ENCODE results near the gene S100A16.

The S100A16 gene

GRCh38 chr1:153633161-153633753 is 20.3 kb upstream of the S100A16 start:
- Histone ChIP-seq H2AFZ (ENCODE audit: low read length) (peak overlapping the region; percentile 78), H3K4me3 (ENCODE audit: low read length in 2 of 2) (peak overlapping the region in 1 of 2 donors; percentile 80), H3K9me3 (replicated peaks in 1 of 2; ENCODE audit: control insufficient read depth in 2 of 2, insufficient read depth in 1 of 2, low read depth in 1 of 2, low read length in 2 of 2) (peaks cover 0 to 13% of the 10 kb centered on the region in 2 donors), H2BK12ac (ENCODE audit: low read length) (no peak overlapping the region), H4K91ac (ENCODE audit: low read depth, low read length, poor library complexity) (no peak overlapping the region), H3K14ac (ENCODE audit: low read length) (no peak overlapping the region), H2BK5ac (ENCODE audit: low read length) (peak overlapping the region; percentile 100), H3K36me3 (replicated peaks in 1 of 2; ENCODE audit: control insufficient read depth in 2 of 2, insufficient read depth in 2 of 2, low read length in 2 of 2) (peaks cover 13 to 33% of the 10 kb centered on the region in 2 donors), H3K4ac (ENCODE audit: low read length) (no peak overlapping the region), H3K27ac (replicated peaks; ENCODE audit: low read length) (no peak overlapping the region), H2AK5ac (ENCODE audit: low read depth, low read length) (peak overlapping the region; percentile 5), H2BK120ac (ENCODE audit: low read depth, low read length) (no peak overlapping the region), H3K79me1 (ENCODE audit: low read depth, low read length) (peaks cover 3% of the 10 kb centered on the region), H3K27me3 (ENCODE audit: control insufficient read depth in 3 of 3, insufficient read depth in 3 of 3, low read depth in 1 of 3, low read length in 3 of 3) (no peaks in the 10 kb centered on the region), H3K9ac (ENCODE audit: low read depth, low read length, poor library complexity) (no peak overlapping the region), H3K18ac (ENCODE audit: low read length) (peak overlapping the region; percentile 5), H3K4me2 (ENCODE audit: insufficient read depth, low read length, poor library complexity, severe bottlenecking) (no peak overlapping the region), H3K4me1 (ENCODE audit: control insufficient read depth in 2 of 2, insufficient read depth in 1 of 2, low read depth in 1 of 2, low read length in 2 of 2) (peaks cover 3 to 8% of the 10 kb centered on the region in 2 donors), H4K8ac (ENCODE audit: low read depth, low read length) (no peak overlapping the region), H3K23ac (ENCODE audit: low read depth, low read length, poor library complexity) (no peak overlapping the region), H2BK15ac (ENCODE audit: low read length) (no peak overlapping the region)
- WGBS, 2 donors (ENCODE audit: extremely low coverage in 2 of 2, insufficient read length in 2 of 2, insufficient replicate concordance in 1 of 2), result no CpG with 5 or more reads among the region's 18 CpGs
- no peak for DNase-seq (ENCODE audit: low spot score)

- Histone ChIP-seq H3K36me3 (replicated peaks in 1 of 2; ENCODE audit: control insufficient read depth in 2 of 2, insufficient read depth in 2 of 2, low read length in 2 of 2) (peaks cover 1 to 14% of the 10 kb centered on the region in 2 donors), H3K4me2 (ENCODE audit: insufficient read depth, low read length, poor library complexity, severe bottlenecking) (no peak overlapping the region), H4K8ac (ENCODE audit: low read depth, low read length) (no peak overlapping the region), H3K4me1 (ENCODE audit: control insufficient read depth in 2 of 2, insufficient read depth in 1 of 2, low read depth in 1 of 2, low read length in 2 of 2) (peaks cover 13 to 18% of the 10 kb centered on the region in 2 donors), H3K27ac (replicated peaks; ENCODE audit: low read length) (no peak overlapping the region), H2BK15ac (ENCODE audit: low read length) (no peak overlapping the region), H2AK5ac (ENCODE audit: low read depth, low read length) (no peak overlapping the region), H3K79me1 (ENCODE audit: low read depth, low read length) (peaks cover under 1% of the 10 kb centered on the region), H2BK120ac (ENCODE audit: low read depth, low read length) (no peak overlapping the region), H3K4ac (ENCODE audit: low read length) (no peak overlapping the region), H3K9me3 (replicated peaks in 1 of 2; ENCODE audit: control insufficient read depth in 2 of 2, insufficient read depth in 1 of 2, low read depth in 1 of 2, low read length in 2 of 2) (peaks cover 0 to 12% of the 10 kb centered on the region in 2 donors), H3K4me3 (ENCODE audit: low read length in 2 of 2) (no peak overlapping the region), H2BK5ac (ENCODE audit: low read length) (no peak overlapping the region), H3K23ac (ENCODE audit: low read depth, low read length, poor library complexity) (no peak overlapping the region), H2BK12ac (ENCODE audit: low read length) (no peak overlapping the region), H3K9ac (ENCODE audit: low read depth, low read length, poor library complexity) (no peak overlapping the region), H3K14ac (ENCODE audit: low read length) (no peak overlapping the region), H3K27me3 (ENCODE audit: control insufficient read depth in 3 of 3, insufficient read depth in 3 of 3, low read depth in 1 of 3, low read length in 3 of 3) (no peaks in the 10 kb centered on the region), H4K91ac (ENCODE audit: low read depth, low read length, poor library complexity) (no peak overlapping the region), H3K18ac (ENCODE audit: low read length) (no peak overlapping the region), H2AFZ (ENCODE audit: low read length) (no peak overlapping the region)
- no peak for DNase-seq (ENCODE audit: low spot score)
- WGBS, 2 donors (ENCODE audit: extremely low coverage in 2 of 2, insufficient read length in 2 of 2, insufficient replicate concordance in 1 of 2), result no CpG with 5 or more reads among the region's 10 CpGs
Measured at GRCh38 chr1:153631047-153632022, 18.4 kb upstream of the S100A16 start.

- Histone ChIP-seq H4K8ac (ENCODE audit: low read depth, low read length) (no peak overlapping the region), H2AK5ac (ENCODE audit: low read depth, low read length) (no peak overlapping the region), H3K23ac (ENCODE audit: low read depth, low read length, poor library complexity) (no peak overlapping the region), H3K79me1 (ENCODE audit: low read depth, low read length) (peaks cover 3% of the 10 kb centered on the region), H3K4me3 (ENCODE audit: low read length in 2 of 2) (no peak overlapping the region), H2BK5ac (ENCODE audit: low read length) (no peak overlapping the region), H3K27me3 (ENCODE audit: control insufficient read depth in 3 of 3, insufficient read depth in 3 of 3, low read depth in 1 of 3, low read length in 3 of 3) (no peaks in the 10 kb centered on the region), H3K9ac (ENCODE audit: low read depth, low read length, poor library complexity) (no peak overlapping the region), H2BK12ac (ENCODE audit: low read length) (no peak overlapping the region), H2AFZ (ENCODE audit: low read length) (no peak overlapping the region), H3K4me1 (ENCODE audit: control insufficient read depth in 2 of 2, insufficient read depth in 1 of 2, low read depth in 1 of 2, low read length in 2 of 2) (peaks cover 14 to 19% of the 10 kb centered on the region in 2 donors), H3K4me2 (ENCODE audit: insufficient read depth, low read length, poor library complexity, severe bottlenecking) (no peak overlapping the region), H3K9me3 (replicated peaks in 1 of 2; ENCODE audit: control insufficient read depth in 2 of 2, insufficient read depth in 1 of 2, low read depth in 1 of 2, low read length in 2 of 2) (peaks cover 0 to 5% of the 10 kb centered on the region in 2 donors), H2BK120ac (ENCODE audit: low read depth, low read length) (no peak overlapping the region), H3K27ac (replicated peaks; ENCODE audit: low read length) (no peak overlapping the region), H3K4ac (ENCODE audit: low read length) (no peak overlapping the region), H3K14ac (ENCODE audit: low read length) (no peak overlapping the region), H3K36me3 (replicated peaks in 1 of 2; ENCODE audit: control insufficient read depth in 2 of 2, insufficient read depth in 2 of 2, low read length in 2 of 2) (peaks cover 0 to 8% of the 10 kb centered on the region in 2 donors), H3K18ac (ENCODE audit: low read length) (no peak overlapping the region), H4K91ac (ENCODE audit: low read depth, low read length, poor library complexity) (no peak overlapping the region), H2BK15ac (ENCODE audit: low read length) (no peak overlapping the region)
- no CpG with 5 or more reads among the region's 7 CpGs for WGBS, 2 donors (ENCODE audit: extremely low coverage in 2 of 2, insufficient read length in 2 of 2, insufficient replicate concordance in 1 of 2)
- DNase-seq (ENCODE audit: low spot score), result no peak
Measured at GRCh38 chr1:153630384-153630783, 17.4 kb upstream of the S100A16 start.

DNA sequence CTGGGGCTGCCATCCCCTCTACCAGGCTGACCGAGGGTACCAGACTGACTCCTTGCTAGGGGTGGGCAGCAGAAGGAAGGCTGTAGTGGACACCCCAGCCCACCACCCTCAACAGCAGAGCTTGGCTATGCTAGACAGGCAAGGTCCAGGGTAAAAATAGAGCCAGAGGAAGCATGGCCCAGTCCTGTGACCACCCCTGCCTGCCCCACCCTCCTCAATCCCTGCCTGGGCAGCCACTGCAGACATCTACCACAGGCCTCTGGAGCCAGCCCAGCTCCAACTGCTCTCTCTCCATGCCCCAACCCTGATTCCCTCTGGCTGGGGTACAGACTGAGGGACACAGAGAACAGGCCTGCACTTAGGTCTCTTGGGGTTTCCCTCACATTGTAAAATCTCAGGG is 17.0 kb upstream of the S100A16 start:
- DNase-seq (ENCODE audit: low spot score), result no peak
- H2BK12ac ChIP-seq (ENCODE audit: low read length), result peak overlapping the region; percentile 17
- H3K14ac ChIP-seq (ENCODE audit: low read length), result peak overlapping the region; percentile 85
- no peak overlapping the region for H3K4ac ChIP-seq (ENCODE audit: low read length)
- no CpG with 5 or more reads among the region's 1 CpG for WGBS, 2 donors (ENCODE audit: extremely low coverage in 2 of 2, insufficient read length in 2 of 2, insufficient replicate concordance in 1 of 2)
- H4K91ac ChIP-seq (ENCODE audit: low read depth, low read length, poor library complexity), result no peak overlapping the region
- H3K4me2 ChIP-seq (ENCODE audit: insufficient read depth, low read length, poor library complexity, severe bottlenecking), result no peak overlapping the region
- H3K79me1 ChIP-seq (ENCODE audit: low read depth, low read length), result peaks cover 3% of the 10 kb centered on the region
- peak overlapping the region; percentile 25 for H3K18ac ChIP-seq (ENCODE audit: low read length)
- H3K4me3 ChIP-seq (ENCODE audit: low read length in 2 of 2), result no peak overlapping the region
- H3K9me3 ChIP-seq (replicated peaks in 1 of 2; ENCODE audit: control insufficient read depth in 2 of 2, insufficient read depth in 1 of 2, low read depth in 1 of 2, low read length in 2 of 2), result peaks cover 0 to 5% of the 10 kb centered on the region in 2 donors
- no peak overlapping the region for H2AK5ac ChIP-seq (ENCODE audit: low read depth, low read length)
- H3K4me1 ChIP-seq (ENCODE audit: control insufficient read depth in 2 of 2, insufficient read depth in 1 of 2, low read depth in 1 of 2, low read length in 2 of 2), result peaks cover 12 to 16% of the 10 kb centered on the region in 2 donors
- peak overlapping the region; percentile 9 for H4K8ac ChIP-seq (ENCODE audit: low read depth, low read length)
- no peak overlapping the region for H2BK15ac ChIP-seq (ENCODE audit: low read length)
- peak overlapping the region; percentile 29 for H3K23ac ChIP-seq (ENCODE audit: low read depth, low read length, poor library complexity)
- peak overlapping the region; percentile 40 for H3K9ac ChIP-seq (ENCODE audit: low read depth, low read length, poor library complexity)
- no peaks in the 10 kb centered on the region for H3K27me3 ChIP-seq (ENCODE audit: control insufficient read depth in 3 of 3, insufficient read depth in 3 of 3, low read depth in 1 of 3, low read length in 3 of 3)
- peaks cover 0 to 8% of the 10 kb centered on the region in 2 donors for H3K36me3 ChIP-seq (replicated peaks in 1 of 2; ENCODE audit: control insufficient read depth in 2 of 2, insufficient read depth in 2 of 2, low read length in 2 of 2)
- no peak overlapping the region for H2BK120ac ChIP-seq (ENCODE audit: low read depth, low read length)
- no peak overlapping the region for H2BK5ac ChIP-seq (ENCODE audit: low read length)
- H2AFZ ChIP-seq (ENCODE audit: low read length), result no peak overlapping the region
- H3K27ac ChIP-seq (replicated peaks; ENCODE audit: low read length), result no peak overlapping the region

All from neuronal stem cell (in vitro differentiated cells).